ENCODE data around the gene ITPKB. TPM values are rescaled to one million over a fixed set of nuclear protein-coding genes. Genes with fewer than 3 reads are reported as not detected.
A peak's percentile ranks its signal among the peaks of the same experiment; 100 is the strongest.
"Not testable (repeated sequence)": the region's sequence is repeated elsewhere in the genome, so short reads cannot be mapped to it uniquely, and the experiment has no call there.

Gene ITPKB
- total RNA-seq, 1 donor from 2014 or later, result 19.5 TPM

DNA sequence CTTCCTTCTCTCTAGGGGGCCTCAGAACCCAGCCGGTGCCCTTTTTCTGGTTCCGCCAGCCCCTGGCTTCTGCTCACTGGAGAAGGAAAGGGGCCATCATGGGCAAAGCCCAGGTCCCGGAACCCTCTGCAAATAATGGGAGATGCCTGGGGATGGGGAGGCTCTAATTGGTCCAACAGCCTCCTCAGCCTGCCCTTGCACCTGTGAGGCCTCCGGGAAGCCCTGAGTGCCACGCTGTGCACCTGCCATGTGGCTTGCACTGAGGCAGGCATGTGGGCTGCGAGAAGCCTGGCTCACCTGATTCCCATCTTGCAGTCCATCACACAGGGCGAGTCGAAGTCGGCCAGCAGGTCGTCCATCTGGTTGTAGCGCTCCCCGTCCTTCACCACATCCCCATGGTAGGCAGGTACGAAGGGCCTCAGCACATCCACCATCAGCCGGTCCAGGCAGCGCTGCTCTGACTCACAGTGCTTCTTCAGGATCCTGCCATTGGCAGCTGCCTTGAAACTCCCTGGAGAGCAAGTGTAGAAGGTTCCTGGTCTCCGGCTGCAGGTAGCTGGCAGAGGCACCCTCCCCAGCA, 92.1 kb downstream of the ITPKB start:
- DNase-seq, result peak; percentile 26
- intact Hi-C loops (cut with micrococcal nuclease), result no loop called here
- ATAC-seq, result no peak

DNA sequence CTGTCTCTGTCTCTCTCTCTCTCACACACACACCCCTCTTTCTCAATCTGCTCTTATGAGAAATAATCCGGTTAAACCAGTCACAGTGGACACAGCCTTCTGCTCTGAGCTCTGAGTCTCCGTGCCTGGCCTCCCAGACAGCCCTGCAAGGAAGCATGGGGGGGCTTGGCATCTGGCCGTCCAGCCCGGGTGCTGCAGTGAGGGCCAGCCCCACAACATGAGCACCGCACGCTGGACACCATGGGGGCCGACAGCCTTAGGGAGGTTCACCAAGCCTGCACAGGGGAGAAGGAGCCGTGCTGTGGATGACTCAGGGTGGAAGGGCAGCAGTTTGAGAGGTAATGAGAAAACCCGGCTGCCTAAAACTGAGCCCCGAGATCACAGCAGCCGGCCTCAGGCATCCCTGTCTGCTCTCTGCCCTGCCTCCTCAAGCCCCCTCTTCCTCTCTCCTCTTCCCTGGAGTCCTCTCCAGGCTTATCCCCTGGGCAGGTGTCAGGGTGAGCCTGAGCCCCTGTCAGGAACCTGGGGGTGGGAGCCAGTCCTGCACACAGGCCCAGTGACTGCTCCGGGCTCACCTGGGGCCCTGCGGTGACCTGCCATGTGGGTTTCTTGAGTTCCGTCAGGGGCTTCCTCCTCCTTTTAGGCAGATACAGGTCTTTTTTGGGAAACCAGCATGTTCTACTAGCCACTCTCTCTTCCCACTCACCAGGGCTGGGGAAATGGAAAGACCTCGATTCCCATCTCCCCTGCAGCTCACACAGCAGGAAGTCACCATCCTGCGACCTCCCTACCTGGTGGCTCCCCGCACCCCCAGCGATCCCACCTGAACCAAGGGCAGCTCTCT, 92.8 kb downstream of the ITPKB start:
- intact Hi-C loops (cut with micrococcal nuclease), result no loop called here
- ATAC-seq (no peak), DNase-seq (peak; percentile 41)

DNA sequence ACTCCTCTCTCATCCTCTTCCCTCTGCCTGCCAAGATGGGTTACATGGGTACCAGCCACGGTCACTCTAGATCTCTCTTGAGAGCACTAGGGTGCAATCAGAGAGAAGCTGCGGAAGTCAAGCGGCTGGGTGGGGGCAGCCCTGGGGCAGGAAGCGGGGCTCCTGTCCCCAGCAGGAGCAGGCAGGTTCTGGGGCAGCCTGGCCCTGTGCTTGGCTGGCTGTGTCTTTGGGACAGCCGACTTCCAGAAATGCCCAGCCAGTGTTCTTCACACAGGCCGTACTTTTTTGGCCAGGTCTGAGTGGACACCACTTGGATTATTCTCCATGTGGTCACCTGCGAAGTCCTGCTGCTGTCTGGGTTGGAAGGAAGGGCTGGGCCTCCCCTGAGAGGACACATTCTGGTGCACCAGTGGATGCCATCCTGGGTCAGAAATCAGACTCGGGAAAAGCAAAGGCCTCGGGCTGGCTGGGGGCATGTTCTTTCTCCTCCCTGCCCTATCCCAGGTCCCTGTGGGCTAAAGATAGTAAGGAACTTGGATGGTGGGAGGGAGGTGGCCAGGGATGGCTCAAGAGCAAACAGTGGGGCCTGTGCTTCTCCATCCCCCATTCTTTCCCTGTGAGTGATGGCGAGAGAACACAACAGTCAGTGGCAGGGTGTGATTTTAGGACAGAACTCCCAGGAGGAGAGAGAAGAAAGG, 93.7 kb downstream of the ITPKB start:
- DNase-seq (peak; percentile 17), ATAC-seq (peak; percentile 44)
- intact Hi-C loops (cut with micrococcal nuclease), result no loop called here

DNA sequence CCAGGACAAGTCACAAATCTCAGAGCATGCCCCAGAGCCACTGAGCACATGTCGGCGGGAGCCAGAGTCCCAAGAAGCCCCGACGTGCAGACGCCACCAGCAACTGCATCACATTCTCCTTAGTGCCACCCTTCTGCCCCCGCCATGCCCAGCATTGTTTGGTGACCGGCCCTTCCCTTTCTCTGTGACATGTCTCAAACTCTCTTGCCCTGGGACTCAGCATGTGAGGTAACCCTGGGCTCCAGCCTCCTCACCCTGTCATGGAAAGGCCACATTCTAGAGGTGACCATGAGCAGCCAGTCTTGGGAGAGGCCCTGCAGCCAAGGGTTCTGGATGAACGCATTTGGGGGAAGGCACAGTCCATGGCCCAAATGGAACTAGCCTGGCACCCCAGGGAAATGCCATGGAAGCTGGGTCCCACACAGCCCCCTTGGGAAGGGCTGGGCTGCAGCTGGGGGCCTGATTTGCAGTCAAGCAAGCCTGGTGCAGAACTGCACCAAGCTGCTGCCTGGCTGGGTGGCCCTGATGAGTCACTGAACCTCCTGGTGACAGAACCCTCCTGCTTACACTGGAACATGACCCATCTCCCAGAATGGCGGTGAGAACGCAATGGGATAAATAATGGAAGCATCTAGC, 94.4 kb downstream of the ITPKB start:
- ATAC-seq (no peak), DNase-seq (peak; percentile 21)
- intact Hi-C loops (cut with micrococcal nuclease), result no loop called here

DNA sequence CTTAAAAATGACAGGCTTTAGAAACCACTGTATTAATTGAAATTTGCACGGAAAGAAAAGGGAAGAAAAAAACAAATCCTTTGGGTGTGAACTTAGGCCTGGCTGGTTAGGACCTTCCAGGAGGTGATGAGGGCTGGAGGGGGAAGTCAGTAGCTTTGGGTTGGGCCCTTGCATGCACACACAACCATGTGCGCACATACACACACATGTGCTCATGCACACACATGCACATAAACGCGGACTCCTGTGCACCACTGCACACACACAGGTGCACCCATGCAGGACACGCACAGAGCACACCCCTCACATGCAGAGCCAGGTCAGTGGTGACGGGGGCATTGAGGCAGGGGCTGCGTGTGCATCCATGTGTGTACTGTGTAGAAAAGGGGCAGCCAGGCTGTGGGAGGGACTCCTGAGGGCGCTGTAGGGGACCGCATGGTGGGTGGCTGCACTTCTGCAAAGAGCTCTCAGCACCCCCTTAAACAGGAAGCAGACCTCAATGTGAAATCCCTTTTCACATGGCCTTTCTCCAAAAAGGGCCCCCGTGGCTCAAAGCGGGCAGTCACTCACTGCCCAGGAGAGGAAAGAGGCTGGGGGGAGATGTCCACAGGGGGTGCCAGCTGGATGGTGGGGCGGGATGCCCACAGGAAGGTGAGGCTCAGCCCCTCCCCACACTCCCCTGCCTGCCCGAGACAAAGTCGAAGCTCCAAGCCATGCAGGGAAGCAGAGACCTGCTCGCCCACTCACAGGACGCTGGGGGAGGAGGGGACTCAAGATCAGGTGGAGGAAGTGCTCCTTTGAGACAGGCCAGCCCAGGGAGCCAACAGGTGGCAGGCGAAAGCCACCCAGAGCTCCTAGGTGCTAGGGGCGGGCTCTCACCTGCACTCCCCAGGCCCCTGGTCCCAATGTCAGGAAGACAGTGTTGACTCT, 95.2 kb downstream of the ITPKB start:
- intact Hi-C loops (cut with micrococcal nuclease), result no loop called here
- DNase-seq (peak; percentile 29), ATAC-seq (no peak)

DNA sequence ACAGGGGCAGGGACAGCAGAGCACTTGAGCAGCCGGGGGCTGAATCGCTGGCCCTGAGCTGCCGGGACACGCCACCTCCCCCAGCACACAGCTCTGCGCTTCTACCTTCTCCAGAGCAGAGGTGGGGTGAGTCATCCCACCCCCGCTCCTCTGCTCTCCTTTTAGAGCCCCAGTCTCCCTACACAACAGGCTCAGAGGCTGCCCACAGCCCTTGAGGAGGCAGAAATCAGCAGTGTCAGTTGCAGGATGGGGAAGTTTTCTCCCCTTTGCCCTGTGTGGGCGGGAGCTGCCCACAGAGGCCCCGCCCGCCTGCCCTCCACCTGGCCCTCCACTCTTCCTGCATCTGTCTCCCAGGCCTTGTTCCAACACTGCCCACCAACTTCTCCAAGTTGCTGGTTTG, 95.9 kb downstream of the ITPKB start:
- ATAC-seq, result peak; percentile 25
- intact Hi-C loops (cut with micrococcal nuclease), result no loop called here
- DNase-seq, result peak; percentile 38

DNA sequence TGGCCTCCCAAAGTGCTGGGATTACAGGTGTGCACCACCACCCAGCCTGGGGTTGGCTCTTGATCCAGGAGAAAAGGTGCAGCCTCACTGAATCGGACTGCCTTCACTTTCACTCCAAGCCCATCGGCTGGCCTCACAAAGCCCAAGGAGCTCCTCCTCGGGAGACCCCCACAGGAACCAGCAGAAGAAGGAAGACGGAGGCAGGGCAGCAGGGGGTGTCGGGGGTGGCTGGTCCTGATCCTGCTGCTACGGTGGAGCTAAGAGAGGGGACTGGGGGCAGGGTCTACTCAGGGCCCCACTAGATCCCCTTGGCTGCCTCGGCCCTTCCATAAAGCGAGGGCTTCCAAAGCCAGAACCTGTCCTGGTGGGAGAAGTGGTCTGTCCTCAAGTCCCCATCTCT, 96.7 kb downstream of the ITPKB start:
- ATAC-seq, result no peak
- intact Hi-C loops (cut with micrococcal nuclease), result no loop called here
- DNase-seq, result peak; percentile 1

DNA sequence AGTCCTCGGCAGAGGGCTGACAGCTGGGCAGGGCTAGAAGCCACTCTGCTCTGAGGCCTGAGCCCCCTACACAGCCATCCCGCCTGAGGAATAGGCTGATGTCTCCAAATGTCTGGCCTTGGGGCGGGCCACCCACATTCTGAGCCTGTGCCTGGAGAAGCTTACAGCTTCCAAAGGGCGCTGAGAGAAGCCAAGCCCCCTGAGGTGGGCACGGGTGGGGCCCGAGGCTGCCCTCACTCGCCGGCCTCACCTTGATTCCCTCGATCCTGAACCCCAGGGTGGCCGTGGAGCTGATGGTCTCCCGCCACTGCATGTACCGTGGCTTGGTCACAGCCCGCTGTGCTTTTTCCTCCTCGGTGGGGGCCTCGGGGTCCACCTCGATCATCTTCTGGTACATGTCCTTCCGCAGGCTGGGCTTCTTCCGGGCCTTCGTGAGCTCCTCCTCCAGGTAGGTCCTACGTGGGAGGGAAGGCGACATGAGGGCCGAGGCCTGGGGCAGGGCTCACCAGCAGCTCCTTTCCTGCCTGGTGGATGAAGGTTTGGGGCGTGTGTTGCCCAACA, 97.3 kb downstream of the ITPKB start:
- intact Hi-C loops (cut with micrococcal nuclease), result no loop called here
- no peak for ATAC-seq

DNA sequence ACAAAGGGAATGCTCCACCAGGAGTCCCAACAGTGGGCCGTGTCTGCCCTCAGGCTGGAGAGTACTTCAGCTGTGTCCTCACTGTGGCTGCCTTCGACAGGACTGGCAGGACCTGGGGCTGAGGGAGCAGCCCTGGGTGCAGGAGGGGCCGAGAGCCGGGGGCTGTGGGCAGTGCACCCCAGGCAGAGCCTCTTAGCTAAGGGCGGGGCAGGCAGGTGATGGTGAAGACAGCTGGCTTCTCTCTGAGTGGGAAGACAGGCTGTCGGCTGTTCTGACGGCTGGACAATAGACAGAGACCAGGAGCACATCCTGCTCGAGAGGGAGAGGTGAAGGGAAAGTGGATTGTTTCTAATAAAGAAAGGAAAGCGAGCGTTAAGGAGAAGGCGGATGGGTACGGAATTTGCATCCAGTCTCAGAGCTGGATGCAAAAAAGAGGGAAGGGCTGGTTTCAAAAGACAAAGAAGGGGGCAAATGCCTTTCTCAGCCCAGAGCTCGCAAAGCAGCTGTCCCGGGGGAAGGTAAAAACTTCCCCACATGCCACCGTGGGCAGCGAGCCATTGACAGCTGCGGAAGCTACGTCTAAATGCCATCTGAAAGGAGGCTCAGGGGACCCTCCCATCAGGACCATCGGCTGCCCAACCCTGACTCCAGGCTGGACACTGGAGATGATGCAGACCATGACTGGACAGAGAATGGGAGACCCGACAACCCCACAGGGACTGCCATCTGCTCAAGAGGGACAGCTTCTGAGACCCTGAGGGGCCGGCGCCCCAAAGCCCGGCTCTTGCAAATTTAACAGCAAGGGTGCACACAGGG, 98.6 kb downstream of the ITPKB start:
- intact Hi-C loops (cut with micrococcal nuclease), result no loop called here
- ATAC-seq, result no peak
- DNase-seq, result peak; percentile 12

More for the DNA sequence above, 97.3 kb downstream of the ITPKB start:
- peak; percentile 21 for DNase-seq

DNA sequence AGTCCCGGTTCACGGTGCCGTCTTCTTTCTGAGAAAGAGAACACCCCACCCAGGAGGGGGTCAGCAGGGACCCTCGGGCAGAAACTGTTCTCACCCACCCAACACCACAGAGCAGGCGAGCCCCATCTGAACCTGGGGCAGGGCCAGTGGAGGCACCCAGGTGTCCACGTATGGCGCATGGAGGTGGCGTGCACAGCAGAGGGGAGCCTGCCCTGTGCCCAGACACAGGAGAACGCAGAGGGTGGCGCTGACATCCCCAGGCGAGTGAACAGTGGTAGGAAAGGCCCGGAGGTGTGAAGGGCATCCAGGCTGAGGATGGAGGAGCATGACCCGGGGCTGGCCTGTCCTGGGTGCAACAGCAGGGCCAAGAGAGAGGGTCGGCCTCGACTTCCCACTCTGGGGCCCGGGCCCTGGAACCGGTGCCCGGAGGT, 99.4 kb downstream of the ITPKB start:
- DNase-seq, result peak; percentile 18
- no peak for ATAC-seq
- intact Hi-C loops (cut with micrococcal nuclease), result no loop called here

DNA sequence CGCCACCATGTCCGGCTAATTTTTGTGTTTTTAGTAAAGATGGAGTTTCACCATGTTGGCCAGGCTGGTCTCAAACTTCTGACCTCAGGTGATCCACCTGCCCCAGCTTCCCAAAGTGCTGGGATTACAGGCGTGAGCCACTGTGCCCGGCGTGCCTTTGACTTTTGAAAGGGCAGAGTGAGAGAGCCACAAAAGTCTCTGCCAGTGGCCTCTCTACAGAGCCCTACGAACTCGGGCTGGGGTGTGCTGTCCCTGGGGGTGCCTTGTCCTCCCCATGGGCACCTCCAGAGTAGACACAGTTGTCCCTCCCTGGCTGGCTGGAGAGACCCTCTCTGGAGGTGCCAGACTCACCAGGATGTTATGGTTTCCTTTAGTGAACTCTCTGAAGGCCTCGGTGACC, 99.9 kb downstream of the ITPKB start:
- DNase-seq; intact Hi-C loops (cut with micrococcal nuclease); ATAC-seq: not testable (repeated sequence)

DNA sequence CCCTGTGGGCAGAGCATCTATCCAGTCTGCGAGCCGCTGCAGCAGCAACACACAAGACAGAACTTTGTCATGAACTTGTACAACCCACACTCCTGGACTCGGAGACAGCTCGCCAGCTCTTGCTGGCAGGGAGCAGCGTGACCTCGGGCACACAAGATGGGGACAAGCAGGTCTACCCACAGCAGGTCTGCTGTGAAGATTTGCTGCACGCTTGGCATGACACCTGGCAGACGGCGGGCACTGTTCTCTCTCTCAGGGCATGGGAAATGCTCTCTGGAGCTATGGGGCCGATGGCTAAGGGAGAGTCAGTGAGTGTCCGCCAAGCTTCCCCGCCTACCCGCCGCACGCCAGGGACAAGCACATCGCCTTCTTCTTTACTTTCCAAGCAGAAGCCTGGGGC, 100.5 kb downstream of the ITPKB start:
- intact Hi-C loops (cut with micrococcal nuclease), result no loop called here
- DNase-seq, result peak; percentile 45
- ATAC-seq, result peak; percentile 9

DNA sequence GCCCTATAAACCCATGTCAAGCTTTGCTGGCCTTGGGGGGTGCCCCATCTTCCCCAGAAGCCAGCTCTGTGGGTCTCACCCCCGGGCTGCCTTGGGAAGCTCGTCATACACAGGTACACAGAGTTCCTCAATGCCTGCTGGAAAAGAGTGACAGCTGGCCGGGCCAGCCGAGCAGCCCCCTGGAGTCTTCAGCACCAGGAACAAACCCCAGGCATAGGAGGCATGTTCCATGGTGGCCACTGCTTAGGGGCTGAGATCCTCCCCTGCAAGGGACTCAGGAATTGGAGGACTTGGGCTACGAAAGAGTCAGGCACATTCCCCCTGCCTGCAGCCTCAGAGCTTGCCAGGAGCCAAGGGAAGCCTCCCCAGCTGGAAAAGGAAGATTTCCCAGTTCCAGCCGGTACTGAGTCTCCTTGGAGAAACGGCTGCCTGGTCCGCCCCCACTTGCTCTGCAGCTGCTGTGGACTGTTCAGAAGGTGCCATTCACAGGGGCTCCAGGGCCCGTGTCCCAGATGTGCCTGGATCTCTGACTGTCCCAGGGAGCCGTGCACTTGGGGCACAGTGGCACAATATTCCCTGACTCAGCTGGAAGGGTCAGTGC, 101.0 kb downstream of the ITPKB start:
- peak; percentile 47 for ATAC-seq
- intact Hi-C loops (cut with micrococcal nuclease), result no loop called here
- peak; percentile 59 for DNase-seq

DNA sequence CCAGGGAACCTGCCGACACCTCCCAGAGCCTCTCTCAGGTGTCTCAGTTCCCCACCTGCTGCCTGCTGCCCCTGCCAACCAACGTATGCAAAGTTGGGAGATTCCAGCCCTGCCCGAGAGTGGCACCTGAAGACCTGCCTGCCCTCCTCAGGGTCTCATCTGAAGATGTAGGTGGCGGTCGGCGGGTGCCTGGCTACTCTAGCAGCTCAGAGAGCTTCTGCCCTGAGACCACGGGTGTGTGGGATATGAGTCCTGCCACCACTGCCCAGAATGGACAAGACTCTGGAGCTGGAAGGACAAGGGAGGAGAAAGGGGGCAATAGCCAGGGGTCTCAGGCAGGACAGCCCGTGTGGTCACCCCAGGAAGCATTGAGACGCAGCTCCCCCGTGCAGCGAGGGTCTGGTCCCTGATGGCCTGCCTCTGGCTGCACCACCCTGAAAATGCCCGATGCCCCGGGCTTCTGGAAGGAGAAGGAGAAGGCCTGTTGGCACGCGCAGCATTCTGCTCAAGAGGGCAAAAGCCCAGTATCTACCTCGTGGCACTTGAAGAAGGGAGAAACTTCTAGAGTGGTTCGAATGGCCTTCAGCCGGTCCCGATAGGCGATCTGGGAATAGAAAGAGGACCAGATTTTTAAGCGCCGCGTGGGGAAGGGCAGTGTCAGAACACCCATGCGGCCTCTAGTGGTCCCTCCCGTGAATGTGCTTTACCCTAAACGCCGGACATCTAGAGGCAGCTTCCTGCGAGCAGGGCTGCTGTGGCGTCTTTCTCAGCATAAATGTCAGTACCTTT, 101.7 kb downstream of the ITPKB start:
- intact Hi-C loops (cut with micrococcal nuclease), result no loop called here
- ATAC-seq, result peak; percentile 74
- DNase-seq, result peak; percentile 73

DNA sequence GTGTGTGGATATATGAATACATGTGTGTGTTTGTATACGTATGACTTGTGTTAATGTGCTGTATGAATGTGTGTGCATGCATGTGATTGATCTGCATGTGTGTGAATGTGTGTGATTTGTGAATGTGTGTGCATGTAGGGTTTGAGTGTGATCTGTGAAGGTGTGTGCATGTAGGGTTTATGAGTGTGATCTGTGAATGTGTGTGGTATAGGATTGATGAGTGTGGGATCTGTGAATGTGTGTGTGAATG, 102.3 kb downstream of the ITPKB start:
- intact Hi-C loops (cut with micrococcal nuclease), result no loop called here
- ATAC-seq (no peak), DNase-seq (no peak)

DNA sequence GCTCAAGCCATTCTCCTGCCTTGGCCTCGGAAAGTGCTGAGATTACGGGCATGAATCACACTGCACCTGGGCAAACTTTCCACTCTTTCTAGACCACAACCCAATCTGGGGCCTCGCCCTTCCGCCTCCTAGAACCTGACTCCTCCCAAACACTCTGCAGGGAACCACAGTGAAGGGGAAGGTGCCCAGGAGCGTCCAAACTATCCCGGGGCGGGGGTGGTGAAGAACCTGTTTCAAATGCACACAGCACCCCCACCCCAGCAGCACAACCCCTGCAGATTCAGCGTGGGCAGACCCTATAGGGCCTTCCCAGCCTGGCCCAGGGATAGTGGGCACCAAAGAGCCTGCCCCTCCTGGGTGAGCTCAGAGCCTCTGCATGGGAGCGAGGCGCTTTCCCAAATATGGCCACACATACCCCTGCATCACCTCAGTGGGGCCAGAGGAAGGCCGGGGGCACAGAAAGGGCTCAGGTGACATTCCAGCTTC, 103.6 kb downstream of the ITPKB start:
- no peak for ATAC-seq
- intact Hi-C loops (cut with micrococcal nuclease), result no loop called here
- DNase-seq, result peak; percentile 15

Data from left ventricle myocardium superior (tissue), 1 donor.